ENCODE measurements around the gene STK11. TPM values are rescaled to one million over a fixed set of nuclear protein-coding genes. Genes with fewer than 3 reads are reported as not detected.
A peak's percentile ranks its signal among the peaks of the same experiment; 100 is the strongest.

The STK11 gene
- total RNA-seq, 1 donor from 2014 or later: 113 TPM

DNA sequence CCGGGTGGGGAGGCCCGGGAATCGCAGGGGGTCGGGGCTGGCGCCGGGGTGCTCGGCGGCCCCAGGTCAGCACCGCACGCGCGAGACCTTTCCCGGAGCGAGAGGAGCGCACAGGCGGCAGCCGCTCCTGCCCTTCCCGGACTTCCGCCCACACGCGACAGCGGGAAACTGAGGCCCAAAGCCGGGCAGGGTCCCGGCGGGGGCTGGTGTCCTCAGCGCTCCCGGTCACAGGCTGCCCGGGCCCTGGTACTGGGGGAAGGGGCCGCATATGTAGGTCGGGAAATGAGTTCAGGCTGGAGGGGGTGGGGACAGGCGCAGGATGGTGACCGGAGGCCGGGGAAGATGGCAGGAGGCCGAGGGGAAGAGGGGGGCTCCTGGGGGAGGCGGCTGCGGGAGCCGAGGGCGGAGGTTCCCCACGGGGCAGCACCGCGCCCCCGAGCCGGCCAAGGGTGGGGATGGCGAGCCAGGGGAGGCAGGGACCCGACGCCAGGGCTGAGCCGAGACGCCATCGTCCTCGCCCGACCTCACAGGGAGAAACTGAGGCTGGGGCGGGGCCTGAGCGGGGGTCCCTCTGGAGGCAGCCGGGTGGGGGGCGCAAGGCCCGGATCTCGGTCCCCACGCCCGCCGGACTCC lies 31.6 kb downstream of the STK11 start:
- no peak for DNase-seq (ENCODE audit: low read depth)

DNA sequence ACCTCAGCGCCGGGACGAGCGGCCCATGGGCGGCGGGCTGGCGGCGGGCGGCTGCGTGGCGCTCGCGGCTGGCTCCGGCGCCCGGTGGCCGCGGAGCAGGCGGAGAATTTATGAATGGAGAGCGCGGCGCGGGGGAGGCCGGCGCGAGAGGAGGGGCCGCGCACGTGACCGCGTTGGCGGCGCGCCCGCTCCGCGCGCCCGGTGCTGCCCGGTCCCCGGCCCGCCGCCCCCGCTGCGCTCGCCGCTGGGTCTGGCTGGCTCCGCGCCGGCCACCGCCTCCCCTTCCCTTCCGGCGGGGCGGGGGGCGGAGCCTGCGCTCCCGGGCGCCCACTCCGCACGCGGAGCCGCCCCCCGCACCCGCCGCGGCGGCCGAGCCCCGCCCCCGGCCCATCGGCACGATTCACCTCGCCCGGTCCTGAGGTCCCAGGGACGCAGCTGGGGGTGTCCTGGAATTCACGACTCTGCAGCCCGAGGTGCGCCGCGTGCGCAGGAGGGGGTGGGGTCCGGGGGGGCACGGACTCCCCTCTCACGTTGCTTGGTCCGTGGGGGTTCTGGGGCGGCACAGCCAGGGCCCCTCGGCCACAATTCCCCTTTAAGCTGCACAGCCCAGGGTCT lies 32.3 kb downstream of the STK11 start, which contains the start of gene CBARP:
CBARP (minus strand) TSS at position 252 of the 615 bp plus-strand sequence. CDS start 1,905 bp downstream, outside the sequence.
- no peak for DNase-seq (ENCODE audit: low read depth)

GRCh38 chr19:1238369-1239303 lies 33.1 kb downstream of the STK11 start:
- DNase-seq (ENCODE audit: low read depth): no peak

DNA sequence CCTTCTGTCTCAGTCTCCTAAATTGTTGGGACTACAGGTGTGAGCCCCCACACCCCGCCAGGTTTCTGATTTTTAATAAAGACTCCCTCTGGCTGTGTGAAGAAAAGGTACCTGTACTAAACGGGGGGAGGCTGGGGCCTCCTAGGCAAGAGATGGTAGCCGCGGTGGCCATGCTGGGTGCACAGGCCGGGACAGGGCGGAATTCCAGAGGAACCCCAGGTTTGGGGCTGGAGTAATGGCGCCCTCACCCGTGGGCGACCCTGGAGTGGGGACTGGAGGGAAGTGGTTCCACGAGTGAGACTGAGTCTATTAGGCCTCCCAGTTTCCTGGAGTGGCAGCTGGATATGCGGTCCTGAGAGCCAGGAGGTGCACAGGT lies 33.8 kb downstream of the STK11 start:
- no peak for DNase-seq (ENCODE audit: low read depth)

DNA sequence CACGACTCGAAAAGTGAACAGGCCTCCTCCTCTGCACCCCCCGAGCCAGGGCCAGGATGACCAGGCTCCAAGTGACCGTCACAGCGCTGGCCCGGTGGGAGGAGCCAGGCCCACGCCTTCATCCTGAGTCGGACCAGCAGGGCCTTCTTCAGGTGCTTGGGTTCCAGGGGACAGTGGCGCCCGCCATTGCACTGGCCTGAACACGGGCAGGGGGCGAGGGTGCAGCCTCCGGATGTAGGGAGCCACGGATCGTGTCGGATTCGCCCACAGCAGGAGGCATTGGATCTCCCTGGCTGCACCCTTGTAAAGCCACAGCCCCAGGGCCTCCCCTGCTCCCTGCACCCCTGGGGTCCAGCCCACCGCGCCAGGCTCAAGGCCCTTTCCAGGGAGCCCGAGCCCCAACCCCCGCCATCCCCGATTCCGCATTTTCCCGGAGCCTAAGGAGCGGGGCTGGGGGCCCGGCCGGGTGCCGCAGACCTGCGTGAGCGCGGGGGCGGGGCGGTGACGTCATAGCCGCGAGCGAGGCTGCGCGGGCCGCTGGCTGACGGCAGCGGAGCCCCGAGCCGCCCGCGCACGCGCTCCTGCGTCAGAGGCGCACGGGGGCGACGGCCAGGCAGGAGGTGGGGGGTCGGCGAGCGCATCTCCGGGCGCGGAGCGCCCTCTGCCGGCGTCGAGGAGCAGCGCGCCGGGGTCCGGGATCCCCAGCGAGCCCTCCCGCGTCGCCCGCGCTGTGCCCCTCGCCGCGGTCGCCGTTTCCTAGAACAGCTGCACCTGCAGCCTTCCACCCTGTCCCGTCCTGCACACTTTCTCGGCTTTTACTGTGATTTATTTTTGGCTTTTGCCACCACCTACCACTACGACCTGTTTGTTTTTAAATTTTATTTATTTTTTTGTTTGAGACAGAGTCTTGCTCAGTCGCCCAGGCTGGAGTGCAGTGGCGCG lies 34.5 kb downstream of the STK11 start:
- DNase-seq (ENCODE audit: low read depth): peak; percentile 38

GRCh38 chr19:1240925-1241324 lies 35.3 kb downstream of the STK11 start:
- DNase-seq (ENCODE audit: low read depth): no peak

GRCh38 chr19:1241417-1242095 lies 36.0 kb downstream of the STK11 start, which contains the start of gene ATP5F1D:
Gene ATP5F1D (plus strand): TSS chr19:1241751. CDS start chr19:1241851, 100 bp downstream.
- DNase-seq (ENCODE audit: low read depth): peak; percentile 82

DNA sequence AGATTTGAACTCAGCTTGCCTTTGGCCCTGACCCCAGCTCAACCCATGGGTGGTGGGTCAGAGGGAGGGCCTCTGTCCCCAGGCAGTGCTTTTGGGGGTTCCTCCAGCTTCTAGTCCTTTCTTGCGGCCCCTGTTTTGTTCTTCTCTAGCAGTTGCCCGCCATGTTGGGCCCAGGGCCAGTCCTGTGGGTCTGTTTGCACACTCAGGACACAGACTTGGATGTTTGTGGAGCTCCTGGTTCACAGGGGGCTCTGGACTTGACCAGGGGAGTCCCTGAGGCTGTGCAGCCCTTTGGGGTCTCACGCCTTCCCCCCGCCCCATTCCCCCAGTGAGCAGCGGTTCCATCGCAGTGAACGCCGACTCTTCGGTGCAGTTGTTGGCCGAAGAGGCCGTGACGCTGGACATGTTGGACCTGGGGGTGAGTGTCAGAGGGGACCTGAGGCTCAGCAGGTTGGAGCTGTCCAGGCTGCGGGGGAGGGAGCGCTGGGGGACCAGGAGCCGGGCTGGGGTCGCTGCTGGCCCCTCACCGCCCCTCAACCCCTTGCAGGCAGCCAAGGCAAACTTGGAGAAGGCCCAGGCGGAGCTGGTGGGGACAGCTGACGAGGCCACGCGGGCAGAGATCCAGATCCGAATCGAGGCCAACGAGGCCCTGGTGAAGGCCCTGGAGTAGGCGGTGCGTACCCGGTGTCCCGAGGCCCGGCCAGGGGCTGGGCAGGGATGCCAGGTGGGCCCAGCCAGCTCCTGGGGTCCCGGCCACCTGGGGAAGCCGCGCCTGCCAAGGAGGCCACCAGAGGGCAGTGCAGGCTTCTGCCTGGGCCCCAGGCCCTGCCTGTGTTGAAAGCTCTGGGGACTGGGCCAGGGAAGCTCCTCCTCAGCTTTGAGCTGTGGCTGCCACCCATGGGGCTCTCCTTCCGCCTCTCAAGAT lies 38.5 kb downstream of the STK11 start:
- DNase-seq (ENCODE audit: low read depth): peak; percentile 61

- no peak for DNase-seq (ENCODE audit: low read depth)
Measured at GRCh38 chr19:1244693-1245451, 39.3 kb downstream of the STK11 start.

- peak; percentile 36 for DNase-seq (ENCODE audit: low read depth)
Measured at GRCh38 chr19:1245494-1246264, 40.1 kb downstream of the STK11 start.

GRCh38 chr19:1246265-1247087 lies 40.9 kb downstream of the STK11 start:
- peak; percentile 40 for DNase-seq (ENCODE audit: low read depth)

DNA sequence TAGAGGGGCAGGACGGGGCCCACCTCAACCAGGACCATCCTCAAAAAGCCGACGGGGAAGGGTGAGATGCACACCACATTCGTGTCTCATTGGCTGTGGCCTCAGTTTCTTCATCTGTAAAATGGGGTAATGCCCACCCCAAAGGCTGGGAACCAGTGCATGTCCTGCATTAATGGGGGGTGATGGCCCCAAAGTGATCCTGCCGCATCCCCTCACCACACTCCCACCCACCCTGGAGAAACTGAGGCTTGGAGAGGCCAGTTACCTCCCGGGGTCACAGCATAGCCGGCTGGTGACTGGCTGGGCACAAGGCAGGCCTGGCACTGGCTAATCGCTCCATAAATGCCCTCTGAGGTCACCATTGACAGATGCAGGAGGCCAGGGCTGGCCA lies 42.2 kb downstream of the STK11 start:
- DNase-seq (ENCODE audit: low read depth): peak; percentile 59

DNA sequence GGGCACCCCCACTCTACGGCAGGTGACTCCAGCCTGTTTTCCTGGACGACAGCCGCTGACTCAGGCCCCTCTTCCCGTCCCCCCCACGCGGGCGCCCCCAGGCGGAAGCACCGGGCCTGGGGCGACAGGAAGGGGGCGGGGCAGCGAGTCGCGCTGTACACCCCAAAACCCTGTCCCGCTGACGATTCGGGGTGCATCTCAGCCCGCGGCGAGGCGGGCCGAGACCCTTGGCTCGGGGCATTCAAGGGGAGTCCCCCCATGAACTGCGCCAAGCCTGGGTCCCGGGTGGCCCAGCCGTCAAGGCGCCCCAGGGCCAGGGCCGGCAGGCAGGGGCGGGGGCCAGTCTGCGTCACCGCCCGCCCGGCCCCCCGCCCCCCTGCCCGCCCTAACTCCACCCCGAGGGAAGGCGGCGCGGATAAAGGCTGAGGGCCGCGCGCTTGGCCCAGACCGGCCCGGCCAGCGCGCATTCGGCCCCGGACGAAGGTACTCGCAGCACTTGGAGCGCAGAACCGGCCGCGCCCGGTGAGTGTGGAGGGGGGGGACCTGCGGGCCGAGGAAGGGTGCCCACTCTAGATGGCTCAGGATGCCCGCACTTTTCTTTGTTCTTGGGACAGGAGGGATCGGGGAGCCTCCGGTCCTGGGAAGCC lies 42.7 kb downstream of the STK11 start, which contains the start of gene MIDN:
MIDN (plus strand) TSS at position 445 of the 647 bp plus-strand sequence. CDS start 1,714 bp downstream, outside the sequence.
- DNase-seq (ENCODE audit: low read depth): peak; percentile 49

- DNase-seq (ENCODE audit: low read depth): no peak
Measured at GRCh38 chr19:1248786-1249297, 43.3 kb downstream of the STK11 start.

GRCh38 chr19:1249298-1249989 lies 43.9 kb downstream of the STK11 start:
- DNase-seq (ENCODE audit: low read depth): peak; percentile 83
